Gastroesophageal sphincter (tissue), 3 donors: ENCODE measurements around the gene ST8SIA5.

Source experiments
- EP300 ChIP-seq: sonication (generic); formaldehyde crosslinking; IDR thresholded peaks from one replicate; pipeline ENCODE4 v1.6.1; 2017; ENCODE audit warnings: antibody characterized with exemption, mild to moderate bottlenecking
- POLR2A ChIP-seq, 2 donors: fragments of 450-650 bp; IDR thresholded peaks; one replicate each; pipeline ENCODE4 v1.6.1; 2017; ENCODE audit warnings: antibody characterized with exemption in 2 of 2, mild to moderate bottlenecking in 2 of 2, moderate library complexity in 1 of 2
- POLR2AphosphoS5 ChIP-seq: sonication (generic); formaldehyde crosslinking; IDR thresholded peaks from one replicate; pipeline ENCODE4 v1.6.1; 2017; ENCODE audit warnings: antibody characterized with exemption
- TF ChIP-seq, protein P1 (sequence below), 4 experiments: fragments of 200-600 bp in 2 of 4; fragments of 450-650 bp in 2 of 4; sonication (generic) in 1 of 4; IDR thresholded peaks; one replicate each; pipeline ENCODE4 v1.5.1; 2017 to 2019; ENCODE audit warnings: antibody characterized with exemption in 4 of 4, mild to moderate bottlenecking in 2 of 4, moderate library complexity in 2 of 4

- TF ChIP-seq, protein P1, sequence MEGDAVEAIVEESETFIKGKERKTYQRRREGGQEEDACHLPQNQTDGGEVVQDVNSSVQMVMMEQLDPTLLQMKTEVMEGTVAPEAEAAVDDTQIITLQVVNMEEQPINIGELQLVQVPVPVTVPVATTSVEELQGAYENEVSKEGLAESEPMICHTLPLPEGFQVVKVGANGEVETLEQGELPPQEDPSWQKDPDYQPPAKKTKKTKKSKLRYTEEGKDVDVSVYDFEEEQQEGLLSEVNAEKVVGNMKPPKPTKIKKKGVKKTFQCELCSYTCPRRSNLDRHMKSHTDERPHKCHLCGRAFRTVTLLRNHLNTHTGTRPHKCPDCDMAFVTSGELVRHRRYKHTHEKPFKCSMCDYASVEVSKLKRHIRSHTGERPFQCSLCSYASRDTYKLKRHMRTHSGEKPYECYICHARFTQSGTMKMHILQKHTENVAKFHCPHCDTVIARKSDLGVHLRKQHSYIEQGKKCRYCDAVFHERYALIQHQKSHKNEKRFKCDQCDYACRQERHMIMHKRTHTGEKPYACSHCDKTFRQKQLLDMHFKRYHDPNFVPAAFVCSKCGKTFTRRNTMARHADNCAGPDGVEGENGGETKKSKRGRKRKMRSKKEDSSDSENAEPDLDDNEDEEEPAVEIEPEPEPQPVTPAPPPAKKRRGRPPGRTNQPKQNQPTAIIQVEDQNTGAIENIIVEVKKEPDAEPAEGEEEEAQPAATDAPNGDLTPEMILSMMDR (IDR thresholded peaks at IDR 0.05): no peak
- TF ChIP-seq EP300 (no peak), POLR2AphosphoS5 (no peak), POLR2A (IDR thresholded peaks at IDR 0.05) (no peak)
Measured at GRCh38 chr18:46693996-46694395, 62.9 kb downstream of the ST8SIA5 start.
